Measurements from ENCODE around the gene OTUB1.

DNA sequence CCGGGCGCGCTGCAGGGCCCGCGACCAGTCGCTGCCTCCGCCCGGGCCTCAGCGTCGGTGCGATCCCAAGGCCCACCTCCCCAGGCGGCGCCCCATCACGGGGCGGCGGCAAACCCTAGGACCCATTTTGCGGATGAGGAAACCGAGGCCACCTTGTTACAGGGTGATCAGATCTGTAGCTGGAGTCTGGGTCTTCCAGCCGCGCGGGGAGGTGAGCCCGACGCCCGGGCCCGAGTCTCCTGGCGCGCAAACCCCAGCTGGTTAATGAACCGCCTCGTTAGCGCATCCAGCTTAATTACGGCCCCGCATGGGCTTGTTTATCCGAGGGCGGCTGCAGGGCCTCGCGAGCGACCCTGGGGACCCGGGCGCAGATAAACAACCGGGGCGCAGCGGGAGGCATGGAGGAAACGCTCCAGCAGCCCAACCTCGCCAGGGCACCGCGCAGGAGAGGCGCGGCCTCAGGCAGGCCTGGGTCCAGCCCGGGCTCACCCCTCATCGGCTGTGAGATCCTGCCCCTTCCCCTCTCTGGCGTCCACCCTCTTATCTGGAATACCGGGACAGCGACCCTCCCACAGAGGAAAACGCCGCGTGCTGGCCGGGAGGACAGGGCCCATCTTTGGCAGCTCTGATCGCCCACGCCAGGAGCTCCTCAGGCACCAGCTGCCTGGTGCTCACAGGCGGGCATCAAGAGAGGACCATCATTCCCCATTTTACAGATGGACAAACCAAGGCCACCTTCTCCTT is 14.7 kb downstream of the OTUB1 start:
- TF ChIP-seq, protein P1, sequence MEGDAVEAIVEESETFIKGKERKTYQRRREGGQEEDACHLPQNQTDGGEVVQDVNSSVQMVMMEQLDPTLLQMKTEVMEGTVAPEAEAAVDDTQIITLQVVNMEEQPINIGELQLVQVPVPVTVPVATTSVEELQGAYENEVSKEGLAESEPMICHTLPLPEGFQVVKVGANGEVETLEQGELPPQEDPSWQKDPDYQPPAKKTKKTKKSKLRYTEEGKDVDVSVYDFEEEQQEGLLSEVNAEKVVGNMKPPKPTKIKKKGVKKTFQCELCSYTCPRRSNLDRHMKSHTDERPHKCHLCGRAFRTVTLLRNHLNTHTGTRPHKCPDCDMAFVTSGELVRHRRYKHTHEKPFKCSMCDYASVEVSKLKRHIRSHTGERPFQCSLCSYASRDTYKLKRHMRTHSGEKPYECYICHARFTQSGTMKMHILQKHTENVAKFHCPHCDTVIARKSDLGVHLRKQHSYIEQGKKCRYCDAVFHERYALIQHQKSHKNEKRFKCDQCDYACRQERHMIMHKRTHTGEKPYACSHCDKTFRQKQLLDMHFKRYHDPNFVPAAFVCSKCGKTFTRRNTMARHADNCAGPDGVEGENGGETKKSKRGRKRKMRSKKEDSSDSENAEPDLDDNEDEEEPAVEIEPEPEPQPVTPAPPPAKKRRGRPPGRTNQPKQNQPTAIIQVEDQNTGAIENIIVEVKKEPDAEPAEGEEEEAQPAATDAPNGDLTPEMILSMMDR (IDR thresholded peaks at IDR 0.05): no peak
- TF ChIP-seq POLR2A (IDR thresholded peaks at IDR 0.05): no peak

All from right lobe of liver (tissue), 4 donors.